ENCODE data around the gene SSB. TPM values are rescaled to one million over a fixed set of nuclear protein-coding genes. Genes with fewer than 3 reads are reported as not detected.

Gene SSB
- polyA plus RNA-seq, 2 of the 4 experiments (the other 2 are of a cell fraction), result 253 to 255 TPM

GRCh38 chr2:169828141-169828811, 29.6 kb downstream of the SSB start:
- CTCF ChIA-PET, result interaction anchor here (0.8 to 2.7 kb wide), 6 partner anchors 49 to 104 kb away, joined by 3 to 11 read pairs (median 4); no protein-coding TSS in a partner anchor
- FAIRE-seq (no peak), ATAC-seq (peak; percentile 21 to 25; a peak in 5 of 6 replicates), DNase-seq (ENCODE audit: low read depth in 1 of 2, low spot score in 1 of 2) (peak in 1 of 2 experiments; percentile 32)
- Histone ChIP-seq H3K4me2 (peak overlapping the region; percentile 98), H3K4me3 (peak overlapping the region; percentile 90), H3K27ac (peak overlapping the region; percentile 91), H3K4me1 (peaks cover 16% of the 10 kb centered on the region), H3K9me3 (no peaks in the 10 kb centered on the region)
- POLR2A ChIA-PET, result no interaction called here
- WGBS (ENCODE audit: missing lambda C conversion rate), result under 1% methylated on average over 11 of the region's 13 CpGs
- TF ChIP-seq RAD21 (conservative IDR thresholded peaks at IDR 0.05 in 1 of 2, IDR thresholded peaks at IDR 0.05 in 1 of 2) (no peak), HDAC2 (IDR thresholded peaks at IDR 0.05) (no peak), PBX3 (IDR thresholded peaks at IDR 0.05) (no peak), NPAS2 (CRISPR knock-in tag; IDR thresholded peaks at IDR 0.05; ENCODE audit: borderline replicate concordance) (no peak), FOSB (CRISPR knock-in tag; IDR thresholded peaks at IDR 0.05) (no peak), HMGXB4 (CRISPR knock-in tag; IDR thresholded peaks at IDR 0.05; ENCODE audit: borderline replicate concordance) (no peak), ZNF302 (CRISPR knock-in tag; IDR thresholded peaks at IDR 0.05) (no peak), HOXA7 (CRISPR knock-in tag; IDR thresholded peaks at IDR 0.05) (no peak), MAX (IDR thresholded peaks at IDR 0.05) (no peak; the same call in 1 of the 2 replicates), MAZ (IDR thresholded peaks at IDR 0.05; ENCODE audit: borderline replicate concordance, low read depth, low read length) (no peak), GATA3 (IDR thresholded peaks at IDR 0.05; ENCODE audit: borderline replicate concordance) (no peak), CHD2 (IDR thresholded peaks at IDR 0.05; ENCODE audit: low read length, partially characterized antibody) (no peak), NR3C1 (IDR thresholded peaks at IDR 0.05) (no peak), CEBPB (IDR thresholded peaks at IDR 0.05) (no peak), NFE2L2 (conservative IDR thresholded peaks at IDR 0.05; ENCODE audit: low read length) (no peak), RNF2 (IDR thresholded peaks at IDR 0.05; ENCODE audit: borderline replicate concordance, low read depth) (no peak), ZC3H11A (IDR thresholded peaks at IDR 0.05) (no peak)

- POLR2A ChIA-PET, result no interaction called here
- whole genome bisulfite sequencing (ENCODE audit: missing lambda C conversion rate), result 100% methylated on average over 1 of the region's 1 CpG
- no peak overlapping the region for H3K27ac ChIP-seq
- no peak overlapping the region for H3K4me3 ChIP-seq
- TF ChIP-seq FOXS1 (CRISPR knock-in tag; IDR thresholded peaks at IDR 0.05) (no peak), HOXA7 (CRISPR knock-in tag; IDR thresholded peaks at IDR 0.05) (no peak), SREBF2 (IDR thresholded peaks at IDR 0.05) (no peak), ZFP36 (IDR thresholded peaks at IDR 0.05; ENCODE audit: borderline replicate concordance, partially characterized antibody) (no peak), KDM5A (IDR thresholded peaks at IDR 0.05) (no peak), USF2 (IDR thresholded peaks at IDR 0.05) (no peak), MAZ (IDR thresholded peaks at IDR 0.05; ENCODE audit: borderline replicate concordance, low read depth, low read length) (no peak), HEYL (CRISPR knock-in tag; IDR thresholded peaks at IDR 0.05) (no peak), MYC (IDR thresholded peaks at IDR 0.05; ENCODE audit: borderline replicate concordance, low read length) (no peak), MAFK (IDR thresholded peaks at IDR 0.05; ENCODE audit: partially characterized antibody) (no peak)
- ATAC-seq (no peak), DNase-seq (ENCODE audit: low read depth in 1 of 2, low spot score in 1 of 2) (no peak), FAIRE-seq (no peak)
- H3K4me2 ChIP-seq, result no peak overlapping the region
- H3K4me1 ChIP-seq, result no peaks in the 10 kb centered on the region
- no peaks in the 10 kb centered on the region for H3K9me3 ChIP-seq
- CTCF ChIA-PET, result interaction anchor here (1.1 kb wide), 1 partner anchor 15 kb away, joined by 3 read pairs; no protein-coding TSS in a partner anchor
These were observed 35.7 kb downstream of the SSB start for GRCh38 chr2:169834401-169834800.

All from A549 (cell line).